ENCODE measurements around the gene PDGFC. TPM values are rescaled to one million over a fixed set of nuclear protein-coding genes. Genes with fewer than 3 reads are reported as not detected.
A peak's percentile ranks its signal among the peaks of the same experiment; 100 is the strongest.

PDGFC gene
- total and polyA plus RNA-seq, 7 donors = 3.0 to 44.4 (median 21.9) TPM

GRCh38 chr4:156764145-156764544, 207.5 kb downstream of the PDGFC start:
- DNase-seq = no peak
- intact Hi-C loops (cut with DNase I) = no loop called here
- no peak overlapping the region for H3K4me3 ChIP-seq
- no peak overlapping the region for H3K27ac ChIP-seq
- WGBS, 2 donors = 66 to 67% methylated on average over 2 of the region's 2 CpGs
- TF ChIP-seq EP300 (IDR thresholded peaks at IDR 0.05) (no peak), POLR2AphosphoS5 (IDR thresholded peaks at IDR 0.05) (no peak), CTCF (IDR thresholded peaks at IDR 0.05) (no peak), POLR2A (IDR thresholded peaks at IDR 0.05) (no peak)
- peaks cover 0 to 12% (median 2%) of the 10 kb centered on the region in 4 donors for H3K36me3 ChIP-seq
- H3K4me1 ChIP-seq = peaks cover 0 to 21% (median 12%) of the 10 kb centered on the region in 4 donors
- H3K9me3 ChIP-seq = no peaks in the 10 kb centered on the region
- no peaks in the 10 kb centered on the region for H3K27me3 ChIP-seq

DNA sequence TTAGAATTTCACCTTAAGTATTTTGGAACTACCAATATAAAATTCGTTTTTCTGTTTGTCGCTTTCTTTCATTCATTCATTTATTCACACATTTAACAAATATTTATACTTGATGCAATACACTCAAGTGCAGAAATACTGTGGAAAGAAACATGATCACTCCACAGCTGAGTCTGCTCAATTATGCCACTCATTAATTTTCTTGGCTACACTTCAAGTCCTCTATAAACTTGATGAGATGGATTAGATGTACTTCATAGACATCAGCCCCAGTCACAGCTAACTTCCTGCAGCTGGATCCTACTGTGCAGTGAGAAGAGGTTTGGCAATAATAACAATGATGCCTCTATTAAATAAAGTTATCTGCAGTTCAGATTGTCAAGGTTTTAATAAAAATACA, 208.1 kb downstream of the PDGFC start:
- no peaks in the 10 kb centered on the region for H3K27me3 ChIP-seq
- no peak for DNase-seq
- peaks cover 0 to 12% (median 2%) of the 10 kb centered on the region in 4 donors for H3K36me3 ChIP-seq
- peaks cover 0 to 20% (median 10%) of the 10 kb centered on the region in 4 donors for H3K4me1 ChIP-seq
- TF ChIP-seq EP300 (IDR thresholded peaks at IDR 0.05) (no peak), POLR2A (IDR thresholded peaks at IDR 0.05) (no peak), CTCF (IDR thresholded peaks at IDR 0.05) (no peak), POLR2AphosphoS5 (IDR thresholded peaks at IDR 0.05) (no peak)
- no peak overlapping the region for H3K27ac ChIP-seq
- no peak overlapping the region for H3K4me3 ChIP-seq
- H3K9me3 ChIP-seq = no peaks in the 10 kb centered on the region
- intact Hi-C loops (cut with DNase I) = no loop called here
- 74 to 80% methylated on average over 2 of the region's 2 CpGs for WGBS, 2 donors

- DNase-seq = peak; percentile 62
- Histone ChIP-seq H3K4me3 (no peak overlapping the region), H3K9me3 (no peaks in the 10 kb centered on the region), H3K27me3 (no peaks in the 10 kb centered on the region), H3K4me1 (peaks cover 0 to 15% (median 8%) of the 10 kb centered on the region in 4 donors), H3K36me3 (peaks cover 0 to 12% (median 2%) of the 10 kb centered on the region in 4 donors), H3K27ac (no peak overlapping the region)
- 86 to 87% methylated on average over 8 of the region's 8 CpGs for WGBS, 2 donors
- intact Hi-C loops (cut with DNase I) = no loop called here
- TF ChIP-seq POLR2A (IDR thresholded peaks at IDR 0.05) (no peak), POLR2AphosphoS5 (IDR thresholded peaks at IDR 0.05) (no peak), CTCF (IDR thresholded peaks at IDR 0.05) (no peak), EP300 (IDR thresholded peaks at IDR 0.05) (no peak)
These were observed 208.7 kb downstream of the PDGFC start for GRCh38 chr4:156762851-156763250.

- DNase-seq = no peak
- Histone ChIP-seq H3K4me3 (no peak overlapping the region), H3K36me3 (no peaks in the 10 kb centered on the region), H3K27me3 (no peaks in the 10 kb centered on the region), H3K4me1 (no peaks in the 10 kb centered on the region), H3K9me3 (no peaks in the 10 kb centered on the region), H3K27ac (no peak overlapping the region)
- intact Hi-C loops (cut with DNase I) = no loop called here
- TF ChIP-seq POLR2AphosphoS5 (IDR thresholded peaks at IDR 0.05) (no peak), CTCF (IDR thresholded peaks at IDR 0.05) (no peak), EP300 (IDR thresholded peaks at IDR 0.05) (no peak), POLR2A (IDR thresholded peaks at IDR 0.05) (no peak)
These were observed 215.5 kb downstream of the PDGFC start for GRCh38 chr4:156756118-156756517.
